GM12801 (cell line): Measurements from ENCODE around the gene ST8SIA1.

Experiments
- TF ChIP-seq, protein P1 (sequence below): IDR thresholded peaks from one replicate; pipeline ENCODE4 v1.5.1; 2011; ENCODE audit warnings: control low read depth; ENCODE audit not compliant: insufficient read length; ENCODE audit errors: extremely low read depth

Gene ST8SIA1, protein sequence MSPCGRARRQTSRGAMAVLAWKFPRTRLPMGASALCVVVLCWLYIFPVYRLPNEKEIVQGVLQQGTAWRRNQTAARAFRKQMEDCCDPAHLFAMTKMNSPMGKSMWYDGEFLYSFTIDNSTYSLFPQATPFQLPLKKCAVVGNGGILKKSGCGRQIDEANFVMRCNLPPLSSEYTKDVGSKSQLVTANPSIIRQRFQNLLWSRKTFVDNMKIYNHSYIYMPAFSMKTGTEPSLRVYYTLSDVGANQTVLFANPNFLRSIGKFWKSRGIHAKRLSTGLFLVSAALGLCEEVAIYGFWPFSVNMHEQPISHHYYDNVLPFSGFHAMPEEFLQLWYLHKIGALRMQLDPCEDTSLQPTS

DNA sequence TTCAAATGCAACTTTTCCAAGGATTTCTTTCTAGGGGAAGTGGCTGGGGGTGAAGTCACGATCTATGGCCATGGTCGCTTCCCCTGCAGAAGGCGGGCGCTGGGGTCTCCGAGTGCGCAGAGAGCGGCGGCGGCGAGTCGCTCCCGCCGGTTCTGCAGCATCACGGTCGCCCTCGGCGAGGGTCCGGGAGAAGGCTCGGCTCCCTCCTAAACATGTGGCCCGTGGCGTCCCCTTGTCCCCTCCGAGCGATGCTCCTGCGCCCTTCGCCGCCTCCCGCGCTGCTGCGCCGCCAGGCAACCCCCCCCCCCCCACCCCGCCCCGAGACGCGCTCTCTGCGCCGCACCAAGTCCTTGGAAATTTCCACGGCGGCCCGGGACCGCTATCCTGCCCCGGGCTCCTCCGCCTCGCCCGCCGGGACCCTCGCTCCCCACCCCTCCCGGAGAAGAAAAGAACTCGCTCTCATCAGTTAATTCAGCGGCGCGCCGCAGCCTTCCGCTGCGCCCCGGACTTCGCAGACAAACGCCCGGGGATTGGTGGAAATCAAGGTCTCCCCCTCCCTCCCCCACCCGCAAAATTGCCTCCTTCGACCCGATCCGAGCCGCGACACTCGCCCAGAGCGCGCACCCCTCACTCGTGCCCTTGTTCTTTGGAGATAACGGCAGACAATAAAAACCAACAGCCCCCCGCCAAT is at the start of gene ST8SIA1:
Gene ST8SIA1, minus strand, starts transcription at position 298 of the 691 bp plus-strand sequence. CDS start 475 bp downstream, outside the sequence.
- TF ChIP-seq, protein P1, sequence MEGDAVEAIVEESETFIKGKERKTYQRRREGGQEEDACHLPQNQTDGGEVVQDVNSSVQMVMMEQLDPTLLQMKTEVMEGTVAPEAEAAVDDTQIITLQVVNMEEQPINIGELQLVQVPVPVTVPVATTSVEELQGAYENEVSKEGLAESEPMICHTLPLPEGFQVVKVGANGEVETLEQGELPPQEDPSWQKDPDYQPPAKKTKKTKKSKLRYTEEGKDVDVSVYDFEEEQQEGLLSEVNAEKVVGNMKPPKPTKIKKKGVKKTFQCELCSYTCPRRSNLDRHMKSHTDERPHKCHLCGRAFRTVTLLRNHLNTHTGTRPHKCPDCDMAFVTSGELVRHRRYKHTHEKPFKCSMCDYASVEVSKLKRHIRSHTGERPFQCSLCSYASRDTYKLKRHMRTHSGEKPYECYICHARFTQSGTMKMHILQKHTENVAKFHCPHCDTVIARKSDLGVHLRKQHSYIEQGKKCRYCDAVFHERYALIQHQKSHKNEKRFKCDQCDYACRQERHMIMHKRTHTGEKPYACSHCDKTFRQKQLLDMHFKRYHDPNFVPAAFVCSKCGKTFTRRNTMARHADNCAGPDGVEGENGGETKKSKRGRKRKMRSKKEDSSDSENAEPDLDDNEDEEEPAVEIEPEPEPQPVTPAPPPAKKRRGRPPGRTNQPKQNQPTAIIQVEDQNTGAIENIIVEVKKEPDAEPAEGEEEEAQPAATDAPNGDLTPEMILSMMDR, result no peak

DNA sequence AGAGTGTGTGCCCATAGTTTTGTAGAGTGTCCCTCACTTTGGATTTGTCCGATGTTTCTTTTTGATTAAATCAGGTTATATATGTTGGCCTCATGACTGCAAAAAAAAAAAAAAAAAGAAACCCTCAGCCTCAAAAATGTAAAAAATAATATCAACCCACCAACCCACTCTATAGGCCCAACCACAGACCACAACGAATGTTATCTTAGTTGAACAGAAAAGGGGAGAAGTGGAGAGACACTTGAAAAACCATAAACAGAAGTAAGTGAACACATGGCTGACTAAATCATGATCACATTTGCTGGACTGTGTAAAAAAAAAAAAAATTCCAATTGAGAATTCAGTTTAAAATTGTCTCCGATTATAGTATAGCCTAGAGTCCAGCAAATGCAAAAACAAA is 45.5 kb upstream of the ST8SIA1 start:
- TF ChIP-seq, protein P1, result no peak

DNA sequence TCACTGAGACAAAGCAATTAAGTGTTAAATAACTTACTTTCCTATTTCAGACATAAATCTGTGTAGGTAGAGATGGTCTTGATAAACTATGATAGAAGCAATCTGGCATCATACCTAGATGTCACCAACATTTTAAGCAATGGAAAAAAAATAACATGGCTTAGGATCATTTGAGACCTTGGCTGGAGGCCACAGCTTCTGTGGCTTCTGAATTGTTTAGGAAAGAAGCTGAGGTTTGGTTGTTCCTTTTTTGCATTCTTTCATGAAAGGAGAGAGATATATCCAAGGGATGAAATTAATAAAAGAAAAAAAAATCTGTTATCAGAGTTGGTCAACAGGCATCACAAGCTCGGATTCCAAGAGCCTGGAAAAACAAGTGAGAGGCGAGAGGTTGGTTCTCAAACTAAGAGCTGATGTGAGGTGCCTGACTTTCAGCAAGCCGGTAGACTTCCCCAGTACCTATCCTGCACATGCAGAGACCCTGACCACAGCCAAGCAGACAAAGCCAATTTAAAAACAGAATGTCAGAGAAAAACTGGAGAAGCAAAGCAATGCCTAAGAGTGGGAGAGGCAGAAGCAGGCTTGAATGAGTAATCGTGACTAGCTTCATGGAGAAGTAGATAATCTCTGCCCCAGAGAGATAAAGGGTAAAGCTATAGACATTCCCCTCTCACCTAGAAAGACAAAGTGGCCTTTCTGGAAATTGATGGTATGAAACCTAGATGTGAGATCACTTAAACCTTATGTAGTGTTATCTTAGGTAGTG is 43.4 kb upstream of the ST8SIA1 start:
- TF ChIP-seq, protein P1, result no peak

DNA sequence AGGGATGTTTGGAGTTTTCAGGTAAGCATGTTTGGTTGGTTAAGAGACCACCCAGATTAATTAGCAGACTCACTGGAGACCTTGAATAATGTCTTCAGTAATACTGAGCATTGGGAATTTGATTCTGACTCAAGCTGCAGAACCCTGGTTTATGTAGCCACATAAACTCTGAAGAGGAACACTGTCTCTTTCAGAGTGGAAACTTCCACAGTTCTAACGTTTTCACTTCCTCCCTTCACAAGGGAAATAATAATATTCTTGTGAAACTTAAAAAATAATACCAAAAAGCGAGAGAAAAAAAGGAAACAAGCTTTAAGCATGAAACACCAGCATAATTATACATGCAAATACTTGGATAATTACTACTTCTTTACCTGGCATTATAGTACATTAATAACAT is 40.0 kb upstream of the ST8SIA1 start:
- TF ChIP-seq, protein P1, result no peak

DNA sequence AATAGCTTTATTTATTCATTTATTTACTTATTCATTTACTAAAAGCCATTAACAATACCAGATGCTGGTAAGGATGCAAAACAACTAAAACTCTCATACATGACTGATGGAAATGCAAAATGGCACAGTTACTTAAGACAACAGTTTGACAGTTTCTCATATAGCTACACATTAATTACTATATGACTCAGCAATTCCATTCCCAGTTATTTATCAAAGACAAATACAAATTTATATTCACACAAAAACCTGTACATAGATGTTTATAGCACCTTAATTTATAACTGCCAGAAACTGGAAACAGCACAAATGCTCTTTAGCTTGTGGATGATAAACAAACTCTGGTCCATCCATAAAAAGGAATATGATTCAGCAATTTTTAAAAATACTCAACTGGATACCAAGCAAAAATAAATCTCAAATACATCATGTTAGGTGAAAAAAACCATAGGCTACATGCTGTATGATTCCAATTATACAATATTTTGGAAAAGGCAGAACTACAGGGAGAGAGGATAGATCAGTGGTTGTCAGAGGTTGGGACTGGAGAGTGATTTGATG is 37.9 kb upstream of the ST8SIA1 start:
- TF ChIP-seq, protein P1, result no peak

DNA sequence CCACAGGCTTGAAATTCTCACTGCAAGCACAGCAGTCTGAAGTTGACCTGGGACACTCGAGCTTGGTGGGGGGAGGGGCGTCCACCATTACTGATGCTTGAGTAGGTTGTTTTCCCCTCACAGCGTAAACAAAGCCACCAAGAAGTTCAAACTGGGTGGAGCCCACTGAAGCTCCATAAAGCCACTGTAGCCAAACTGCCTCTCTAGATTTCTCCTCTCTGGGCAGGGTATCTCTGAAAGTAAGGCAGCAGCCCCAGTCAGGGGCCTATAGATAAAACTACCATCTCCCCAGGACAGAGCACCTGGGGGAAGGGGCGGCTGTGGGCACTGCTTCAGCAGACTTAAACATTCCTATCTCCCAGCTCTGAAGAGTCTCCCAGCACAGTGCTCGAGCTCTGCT is 31.7 kb upstream of the ST8SIA1 start:
- TF ChIP-seq, protein P1, result no peak

DNA sequence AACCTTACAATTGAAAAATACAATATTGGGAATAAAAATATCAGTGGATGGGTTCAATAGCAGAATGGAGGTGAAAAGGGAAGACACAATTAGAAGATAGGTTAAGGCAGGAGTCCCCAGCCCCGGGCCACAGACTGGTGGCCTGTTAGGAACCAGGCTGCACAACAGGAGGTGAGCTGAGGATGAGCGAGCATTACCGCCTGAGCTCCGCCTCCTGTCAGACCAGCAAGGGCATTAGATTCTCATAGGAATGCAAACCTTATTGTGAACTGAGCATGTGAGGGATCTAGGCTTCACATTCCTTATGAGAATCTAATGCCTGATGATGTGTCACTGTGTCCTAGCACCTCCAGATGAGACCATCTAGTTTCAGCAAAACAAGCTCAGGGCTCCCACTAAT is 27.3 kb upstream of the ST8SIA1 start:
- TF ChIP-seq, protein P1, result no peak
